H1 (cell line): ENCODE data around the gene BBLN. TPM values are rescaled to one million over a fixed set of nuclear protein-coding genes. Genes with fewer than 3 reads are reported as not detected.

Experiments
- CBX8 ChIP-seq: fragments of 300-800, 300-1000 bp; sonication (generic); IDR thresholded peaks from 2 replicates; pipeline ENCODE4 v1.7.1; 2016; ENCODE audit warnings: low read depth, low read length, borderline replicate concordance
- CHD7 ChIP-seq: fragments of 300-600 bp; sonication (generic); IDR thresholded peaks from 2 replicates; pipeline ENCODE4 v1.7.1; 2012; ENCODE audit warnings: low read length, moderate library complexity, mild to moderate bottlenecking, inconsistent platforms; ENCODE audit not compliant: insufficient replicate concordance
- CREB1 ChIP-seq: IDR thresholded peaks from 2 replicates; pipeline ENCODE4 v1.6.1; 2012; ENCODE audit warnings: inconsistent platforms
- GTF2F1 ChIP-seq: IDR thresholded peaks from 2 replicates; pipeline ENCODE4 v1.6.1; 2012; ENCODE audit warnings: low read depth, low read length, improper control_type of control experiment, borderline replicate concordance
- HDAC6 ChIP-seq: IDR thresholded peaks from one replicate; pipeline ENCODE4 v1.7.1; 2012; ENCODE audit warnings: low read depth, mild to moderate bottlenecking, inconsistent platforms, low read length, moderate library complexity
- polyA plus RNA-seq, 7 experiments: library from polyadenylated mRNA; depleted of rRNA in 3 of 7; stranded (reverse) in 5 of 7; unstranded in 2 of 7; fragments of >200 nt in 5 of 7; fragments of 200-250 nt in 2 of 7; gene quantifications; 1 replicate in 5 of 7; 2 replicates in 1 of 7; 4 replicates in 1 of 7; pipeline versions ENCODE4 v1.2.1 to v1.2.3, GENCODE V29; 2011 to 2013; ENCODE audit warnings: missing spikeins in 2 of 7, mixed read lengths in 2 of 7
- total RNA-seq: library from RNA; stranded (reverse); fragmentation: NEBNext Ultra II Directional; extraction: Animal tissue kit (Norgen Biotek cat#: 25700); gene quantifications from 2 replicates; pipeline ENCODE4 v1.2.1, GENCODE V29; 2021
- TF ChIP-seq, protein P1 (sequence below), 3 experiments: IDR thresholded peaks; 1 replicate in 2 of 3; 2 replicates in 1 of 3; pipeline versions ENCODE4 v1.5.1 to v1.6.1; 2011; ENCODE audit warnings: low read length in 3 of 3, mild to moderate bottlenecking in 3 of 3, inconsistent platforms in 2 of 3, low read depth in 1 of 3, moderate library complexity in 1 of 3; ENCODE audit not compliant: insufficient read depth in 1 of 3; ENCODE audit errors: control extremely low read depth in 1 of 3

BBLN gene
- total and polyA plus RNA-seq, 2 of the 8 experiments (the other 6 are each of a cell fraction or from before 2014, with no cell fraction given), result 63.1 to 164 TPM

DNA sequence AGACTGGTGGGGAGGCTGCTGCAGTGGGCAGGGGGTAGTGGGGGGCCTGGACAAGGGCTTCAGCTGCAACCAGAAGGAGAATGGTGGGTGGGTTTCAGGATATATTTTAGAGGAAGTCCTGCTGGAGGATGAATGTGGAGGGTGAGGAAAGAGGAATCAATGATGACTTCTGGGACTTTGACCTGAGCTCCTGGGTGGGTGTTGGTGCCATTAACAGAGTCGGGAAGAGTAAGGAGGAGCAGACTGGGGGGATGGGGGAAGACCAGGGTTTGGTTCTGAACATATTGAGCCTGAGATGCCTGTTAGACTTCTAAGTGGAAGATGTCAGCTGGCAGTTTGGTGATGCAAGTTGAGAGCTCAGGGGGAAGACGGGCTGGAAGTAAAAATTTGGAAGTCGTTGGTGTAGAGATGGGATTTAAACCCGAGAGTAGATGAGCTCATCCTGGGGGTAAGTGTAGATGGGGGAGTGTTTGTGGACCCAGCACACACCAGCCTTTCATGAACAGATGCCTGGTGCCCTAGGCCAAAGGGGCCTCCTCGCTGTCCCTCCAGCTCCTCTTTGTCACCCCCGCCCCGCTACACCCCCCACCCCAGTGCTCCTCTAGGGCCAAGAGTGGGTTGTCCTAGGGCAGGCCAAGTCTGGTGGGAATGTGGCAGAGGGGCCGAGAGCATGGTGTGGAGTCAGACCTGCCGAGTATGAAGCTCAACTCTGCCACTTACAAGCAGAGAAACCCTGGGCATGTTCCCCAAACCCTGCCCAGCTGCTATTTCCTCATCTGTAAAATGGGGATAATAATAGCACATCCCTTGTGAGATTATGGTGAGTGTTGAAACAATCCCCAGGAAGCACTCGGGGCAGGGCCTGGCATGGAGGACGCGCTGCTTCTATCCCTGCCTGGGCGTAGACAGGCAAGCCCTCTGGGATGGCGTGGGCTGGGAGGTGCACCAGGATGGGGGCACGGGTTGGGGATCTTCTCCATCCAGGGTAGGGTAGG lies 47.1 kb downstream of the BBLN start (continued):
- TF ChIP-seq, protein P1, sequence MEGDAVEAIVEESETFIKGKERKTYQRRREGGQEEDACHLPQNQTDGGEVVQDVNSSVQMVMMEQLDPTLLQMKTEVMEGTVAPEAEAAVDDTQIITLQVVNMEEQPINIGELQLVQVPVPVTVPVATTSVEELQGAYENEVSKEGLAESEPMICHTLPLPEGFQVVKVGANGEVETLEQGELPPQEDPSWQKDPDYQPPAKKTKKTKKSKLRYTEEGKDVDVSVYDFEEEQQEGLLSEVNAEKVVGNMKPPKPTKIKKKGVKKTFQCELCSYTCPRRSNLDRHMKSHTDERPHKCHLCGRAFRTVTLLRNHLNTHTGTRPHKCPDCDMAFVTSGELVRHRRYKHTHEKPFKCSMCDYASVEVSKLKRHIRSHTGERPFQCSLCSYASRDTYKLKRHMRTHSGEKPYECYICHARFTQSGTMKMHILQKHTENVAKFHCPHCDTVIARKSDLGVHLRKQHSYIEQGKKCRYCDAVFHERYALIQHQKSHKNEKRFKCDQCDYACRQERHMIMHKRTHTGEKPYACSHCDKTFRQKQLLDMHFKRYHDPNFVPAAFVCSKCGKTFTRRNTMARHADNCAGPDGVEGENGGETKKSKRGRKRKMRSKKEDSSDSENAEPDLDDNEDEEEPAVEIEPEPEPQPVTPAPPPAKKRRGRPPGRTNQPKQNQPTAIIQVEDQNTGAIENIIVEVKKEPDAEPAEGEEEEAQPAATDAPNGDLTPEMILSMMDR (IDR thresholded peaks at IDR 0.05; ENCODE audit: control extremely low read depth in 1 of 3, insufficient read depth in 1 of 3, low read depth in 1 of 3, low read length in 3 of 3), result no peak
- TF ChIP-seq HDAC6 (no peak), GTF2F1 (no peak), CBX8 (no peak), CREB1 (no peak), CHD7 (no peak)
